Heart left ventricle (tissue), 16 donors: ENCODE data around the gene BNC2. TPM values are rescaled to one million over a fixed set of nuclear protein-coding genes. Genes with fewer than 3 reads are reported as not detected.

ENCODE experiments used
- ATAC-seq, 4 donors: fragments of 200-7000 bp; cut with Tn5 transposase; one replicate each; pipeline ENCODE4 v1.9.1; 2020 to 2022; ENCODE audit warnings: moderate library complexity in 4 of 4, mild to moderate bottlenecking in 3 of 4, moderate number of reproducible peaks in 1 of 4
- DNase-seq, 5 donors: peaks; one replicate each; pipeline ENCODE4 v3.0.0-alpha.2; 2020
- H3K27ac ChIP-seq, 12 donors: fragments of 200-600 bp; sonication (generic) in 4 of 12; one replicate each; pipeline versions ENCODE4 v1.5.0 to v1.8.0; 2016 to 2022; ENCODE audit warnings: mild to moderate bottlenecking in 2 of 12
- H3K27me3 ChIP-seq, 9 donors: fragments of 200-600 bp; sonication (generic) in 2 of 9; one replicate each; pipeline versions ENCODE4 v1.5.1 to v1.8.0; 2016 to 2022; ENCODE audit warnings: mild to moderate bottlenecking in 3 of 9
- H3K36me3 ChIP-seq, 9 donors: fragments of 200-600 bp; sonication (generic) in 2 of 9; one replicate each; pipeline versions ENCODE4 v1.5.0 to v1.8.0; 2018 to 2022; ENCODE audit warnings: mild to moderate bottlenecking in 2 of 9
- H3K4me1 ChIP-seq, 12 donors: fragments of 200-600 bp; sonication (generic) in 4 of 12; one replicate each; pipeline versions ENCODE4 v1.5.0 to v1.8.0; 2016 to 2022; ENCODE audit warnings: mild to moderate bottlenecking in 3 of 12
- H3K4me3 ChIP-seq, 12 donors: fragments of 200-600 bp; sonication (generic) in 4 of 12; one replicate each; pipeline versions ENCODE4 v1.5.0 to v1.8.0; 2017 to 2022; ENCODE audit warnings: mild to moderate bottlenecking in 9 of 12, moderate library complexity in 4 of 12
- H3K9me3 ChIP-seq, 12 donors: fragments of 200-600 bp; sonication (generic) in 4 of 12; one replicate each; pipeline versions ENCODE4 v1.5.0 to v1.8.0; 2016 to 2022; ENCODE audit warnings: mild to moderate bottlenecking in 1 of 12
- CTCF ChIP-seq, 12 donors: fragments of 200-600 bp; sonication (generic) in 4 of 12; IDR thresholded peaks; one replicate each; pipeline versions ENCODE4 v1.5.0 to v1.8.0; 2018 to 2022; ENCODE audit warnings: antibody characterized with exemption in 12 of 12, mild to moderate bottlenecking in 5 of 12
- POLR2A ChIP-seq, 2 donors: fragments of 450-650 bp; IDR thresholded peaks; one replicate each; pipeline ENCODE4 v1.6.1; 2017; ENCODE audit warnings: antibody characterized with exemption in 2 of 2, mild to moderate bottlenecking in 2 of 2, moderate library complexity in 2 of 2
- WGBS, 4 donors: extraction: QIAGEN DNeasy Blood & Tissue Kit in 2 of 4; methylation state at CpG; one replicate each; pipeline versions ENCODE4 v1.1.5 to v1.1.7; 2013 to 2018; 5-methylcytosine and 5-hydroxymethylcytosine counted together
- intact Hi-C, 10 donors: fragments of 100-400 bp; cut with DNase I; formaldehyde crosslinking; loops; one replicate each; pipeline versions ENCODE4 v1.11.1 to v1.14.2; 2022
- polyA plus RNA-seq, 2 donors: library from polyadenylated mRNA; stranded (reverse); fragments of 200-250 nt; gene quantifications; one replicate each; pipeline ENCODE4 v1.2.3, GENCODE V29; 2013
- total RNA-seq, 9 donors: library from RNA; depleted of rRNA in 2 of 9; stranded (reverse); fragments of >200 nt in 2 of 9; fragmentation: NEBNext Ultra II Directional in 3 of 9; extraction: Animal tissue kit (Norgen Biotek cat#: 25700) in 3 of 9; gene quantifications; one replicate each; pipeline versions ENCODE4 v1.1.0 to v1.2.4, GENCODE V29; 2016 to 2023
- donor health status: ischemic (EF 13 %, LVEDD 7.1; RV severe dilation, severe dysfunction).
- donor health status: healthy with polysubstance abuse.
- donor health status: DM: no; HTN: yes; CAD: no.
- donor health status: DM: no; HTN: no; CAD: no.
- donor health status: ischemic (EF 25% LVEDD 6.9; RV normal size, moderate dysfunction).
- donor health status: ischemic (EF 25% LVEDD 5.7; RV mildly dilated, moderate dysfunction).
- donor health status: healthy.
- donor health status: DM: yes; HTN: yes; CAD: no.
- donor health status: ischemic (EF 35%, LVEDD 5.7; RV mildly dilated, moderate dysfunction).
- donor health status: nonischemic (EF 11% LVEDD 7.7; RV severe dilation, severe dysfunction).
- donor health status: DM: yes; HTN: yes; CAD: no.
- donor health status: PGD.
- donor health status: ischemic (EF 29% LVEDD 5.4; RV normal size, mild dysfunction).
- donor health status: nonischemic (EF 23%, LVEDD 6.1; RV moderate dilation, normal function).

Gene BNC2
- total and polyA plus RNA-seq, 11 donors = 0.38 to 27.1 (median 3.8) TPM

GRCh38 chr9:16817514-16817913 is 53.0 kb downstream of the BNC2 start:
- no peaks in the 10 kb centered on the region for H3K36me3 ChIP-seq
- H3K27me3 ChIP-seq = no peaks in the 10 kb centered on the region
- TF ChIP-seq POLR2A (IDR thresholded peaks at IDR 0.05) (no peak), CTCF (IDR thresholded peaks at IDR 0.05) (no peak)
- H3K4me1 ChIP-seq = no peaks in the 10 kb centered on the region
- no peak overlapping the region for H3K4me3 ChIP-seq
- intact Hi-C loops = no loop called here
- no peak overlapping the region for H3K27ac ChIP-seq
- no peak for ATAC-seq
- H3K9me3 ChIP-seq = no peaks in the 10 kb centered on the region
- WGBS, 4 donors = 67 to 79% (median 73%) methylated on average over 2 of the region's 2 CpGs
- DNase-seq = no peak

- TF ChIP-seq CTCF (IDR thresholded peaks at IDR 0.05) = no peak
- TF ChIP-seq POLR2A (IDR thresholded peaks at IDR 0.05) = no peak
- DNase-seq = no peak
- 77 to 85% (median 85%) methylated on average over 2 of the region's 2 CpGs for WGBS, 4 donors
- H3K27me3 ChIP-seq = no peaks in the 10 kb centered on the region
- no peak overlapping the region for H3K4me3 ChIP-seq
- H3K9me3 ChIP-seq = no peaks in the 10 kb centered on the region
- H3K36me3 ChIP-seq = no peaks in the 10 kb centered on the region
- intact Hi-C loops = no loop called here
- H3K4me1 ChIP-seq = no peaks in the 10 kb centered on the region
- no peak overlapping the region for H3K27ac ChIP-seq
- no peak for ATAC-seq
Observed at GRCh38 chr9:16817002-16817401, 53.5 kb downstream of the BNC2 start.

- no peak for ATAC-seq
- Histone ChIP-seq H3K27ac (no peak overlapping the region), H3K4me1 (no peaks in the 10 kb centered on the region), H3K9me3 (no peaks in the 10 kb centered on the region), H3K27me3 (no peaks in the 10 kb centered on the region), H3K4me3 (no peak overlapping the region), H3K36me3 (no peaks in the 10 kb centered on the region)
- TF ChIP-seq CTCF (IDR thresholded peaks at IDR 0.05) (no peak), POLR2A (IDR thresholded peaks at IDR 0.05) (no peak)
- intact Hi-C loops = no loop called here
- DNase-seq = no peak
- WGBS, 4 donors = 63 to 71% (median 70%) methylated on average over 4 of the region's 4 CpGs
Observed at GRCh38 chr9:16816011-16816410, 54.5 kb downstream of the BNC2 start.

- no peak for DNase-seq
- no peak for ATAC-seq
- H3K27ac ChIP-seq = no peak overlapping the region
- no peaks in the 10 kb centered on the region for H3K27me3 ChIP-seq
- H3K4me1 ChIP-seq = no peaks in the 10 kb centered on the region
- H3K9me3 ChIP-seq = no peaks in the 10 kb centered on the region
- 35 to 39% (median 37%) methylated on average over 2 of the region's 2 CpGs for WGBS, 4 donors
- H3K4me3 ChIP-seq = no peak overlapping the region
- TF ChIP-seq CTCF (IDR thresholded peaks at IDR 0.05) (no peak), POLR2A (IDR thresholded peaks at IDR 0.05) (no peak)
- H3K36me3 ChIP-seq = no peaks in the 10 kb centered on the region
- intact Hi-C loops = no loop called here
Observed at GRCh38 chr9:16815079-16815478, 55.4 kb downstream of the BNC2 start.
